Smooth muscle cell (in vitro differentiated cells): ENCODE data around the gene USP50. TPM values are rescaled to one million over a fixed set of nuclear protein-coding genes. Genes with fewer than 3 reads are reported as not detected.

Source experiments
- DNase-seq: peaks from one replicate; lab custom pipeline; 2025; ENCODE audit not compliant: unreplicated experiment; lab: John Stamatoyannopoulos, UW
- H2AFZ ChIP-seq: fragments of 200-600 bp; sonication (generic); 2 replicates; pipeline ENCODE4 v1.6.0; 2016; ENCODE audit warnings: antibody characterized with exemption, low read depth, mild to moderate bottlenecking
- H3F3A ChIP-seq: fragments of 200-600 bp; sonication (generic); 2 replicates; pipeline ENCODE4 v1.6.0; 2017; ENCODE audit warnings: antibody characterized with exemption, low read depth
- H3K27ac ChIP-seq: fragments of 200-600 bp; sonication (generic); 2 replicates; pipeline ENCODE4 v1.5.1; 2016; ENCODE audit warnings: low read depth, mild to moderate bottlenecking
- H3K27me3 ChIP-seq: fragments of 200-600 bp; sonication (generic); 2 replicates; pipeline ENCODE4 v1.6.1; 2016; ENCODE audit warnings: low read depth, mild to moderate bottlenecking
- H3K36me3 ChIP-seq: fragments of 200-600 bp; sonication (generic); 2 replicates; pipeline ENCODE4 v1.5.1; 2016; ENCODE audit warnings: low read depth
- H3K4me1 ChIP-seq: fragments of 200-600 bp; sonication (generic); 2 replicates; pipeline ENCODE4 v1.5.1; 2016; ENCODE audit warnings: low read depth
- H3K4me2 ChIP-seq: fragments of 200-600 bp; sonication (generic); 2 replicates; pipeline ENCODE4 v1.6.0; 2016; ENCODE audit warnings: mild to moderate bottlenecking
- H3K4me3 ChIP-seq: fragments of 200-600 bp; sonication (generic); 2 replicates; pipeline ENCODE4 v1.5.1; 2016; ENCODE audit warnings: mild to moderate bottlenecking
- H3K79me2 ChIP-seq: fragments of 200-600 bp; sonication (generic); 2 replicates; pipeline ENCODE4 v1.6.0; 2016; ENCODE audit warnings: low read depth, mild to moderate bottlenecking
- H3K9ac ChIP-seq: fragments of 200-600 bp; sonication (generic); 2 replicates; pipeline ENCODE4 v1.6.0; 2016; ENCODE audit warnings: low read depth
- H3K9me3 ChIP-seq: fragments of 200-600 bp; sonication (generic); replicated peaks from 2 replicates; pipeline ENCODE4 v1.5.1; 2016; ENCODE audit warnings: low read depth
- H4K20me1 ChIP-seq: fragments of 200-600 bp; sonication (generic); 2 replicates; pipeline ENCODE4 v1.6.0; 2016; ENCODE audit warnings: low read depth
- WGBS: methylation state at CpG from one replicate; pipeline ENCODE4 v1.1.7; 2016; ENCODE audit warnings: low lambda C conversion rate; 5-methylcytosine and 5-hydroxymethylcytosine counted together
- polyA plus RNA-seq: library from polyadenylated mRNA; unstranded; fragments of >200 nt; fragmentation: Nextera tagmentation; extraction: Ambion mirVana; gene quantifications from 2 replicates; pipeline ENCODE4 v1.2.1, GENCODE V29; 2016
- small RNA-seq: library from RNA; depleted of rRNA; stranded (forward); fragments of <200 nt; gene quantifications from one replicate; pipeline ENCODE3, GENCODE V24; 2014
- total RNA-seq: library from RNA; depleted of rRNA; stranded (reverse); fragments of >200 nt; gene quantifications from 2 replicates; pipeline ENCODE4 v1.2.3, GENCODE V29; 2014
- TF ChIP-seq, protein P1 (sequence below): fragments of 200-600 bp; sonication (generic); IDR thresholded peaks from 2 replicates; pipeline ENCODE4 v1.5.1; 2017; ENCODE audit warnings: borderline replicate concordance, mild to moderate bottlenecking, antibody characterized with exemption; ENCODE audit not compliant: insufficient read depth, poor library complexity, severe bottlenecking

Gene USP50
- total and polyA plus RNA-seq, 2 experiments from 2014 or later = not detected

DNA sequence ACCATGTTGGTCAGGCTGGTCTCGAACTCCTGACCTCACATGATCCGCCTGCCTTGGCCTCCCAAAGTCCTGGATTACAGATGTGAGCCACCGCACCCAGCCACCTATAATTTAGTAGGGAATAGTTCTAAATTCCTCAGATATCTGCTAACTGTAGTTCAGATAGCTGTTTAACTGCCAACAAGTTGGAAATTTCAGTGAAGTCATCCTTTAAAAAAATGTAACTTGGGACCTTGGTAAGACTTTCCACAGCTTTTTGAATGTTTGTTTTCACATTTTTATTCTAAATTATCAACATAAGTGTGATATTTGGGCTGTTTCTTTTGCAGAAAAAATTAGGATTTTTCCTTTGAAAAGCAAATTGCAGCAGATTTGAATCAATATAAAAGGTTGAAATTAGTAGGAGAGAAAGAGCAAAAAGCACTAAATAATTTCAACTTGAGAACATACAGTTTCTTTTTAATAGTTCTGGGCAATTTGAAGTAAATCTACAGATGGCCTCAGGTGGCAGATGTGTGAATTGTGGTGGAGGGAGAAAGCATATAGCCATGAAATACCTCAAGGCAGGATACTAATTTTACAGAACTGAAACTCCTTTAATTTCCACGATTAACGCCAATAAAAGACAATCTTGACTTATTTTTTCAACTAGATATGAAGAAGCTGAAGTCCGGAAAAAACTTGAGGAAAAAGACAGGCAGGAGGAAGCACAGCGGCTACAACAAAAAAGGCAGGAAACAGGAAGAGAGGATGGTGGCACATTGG is 87.9 kb downstream of the USP50 start:
- Histone ChIP-seq H3K79me2 (no peaks in the 10 kb centered on the region), H4K20me1 (peaks cover 9% of the 10 kb centered on the region), H3K9ac (no peak overlapping the region), H3K36me3 (peaks cover 12% of the 10 kb centered on the region), H3K4me2 (no peak overlapping the region), H3K4me1 (no peaks in the 10 kb centered on the region), H3K27me3 (no peaks in the 10 kb centered on the region), H3K9me3 (no peaks in the 10 kb centered on the region), H3K27ac (no peak overlapping the region), H3F3A (no peaks in the 10 kb centered on the region), H2AFZ (no peak overlapping the region), H3K4me3 (no peak overlapping the region)
- WGBS = 94% methylated on average over 7 of the region's 7 CpGs
- TF ChIP-seq, protein P1, sequence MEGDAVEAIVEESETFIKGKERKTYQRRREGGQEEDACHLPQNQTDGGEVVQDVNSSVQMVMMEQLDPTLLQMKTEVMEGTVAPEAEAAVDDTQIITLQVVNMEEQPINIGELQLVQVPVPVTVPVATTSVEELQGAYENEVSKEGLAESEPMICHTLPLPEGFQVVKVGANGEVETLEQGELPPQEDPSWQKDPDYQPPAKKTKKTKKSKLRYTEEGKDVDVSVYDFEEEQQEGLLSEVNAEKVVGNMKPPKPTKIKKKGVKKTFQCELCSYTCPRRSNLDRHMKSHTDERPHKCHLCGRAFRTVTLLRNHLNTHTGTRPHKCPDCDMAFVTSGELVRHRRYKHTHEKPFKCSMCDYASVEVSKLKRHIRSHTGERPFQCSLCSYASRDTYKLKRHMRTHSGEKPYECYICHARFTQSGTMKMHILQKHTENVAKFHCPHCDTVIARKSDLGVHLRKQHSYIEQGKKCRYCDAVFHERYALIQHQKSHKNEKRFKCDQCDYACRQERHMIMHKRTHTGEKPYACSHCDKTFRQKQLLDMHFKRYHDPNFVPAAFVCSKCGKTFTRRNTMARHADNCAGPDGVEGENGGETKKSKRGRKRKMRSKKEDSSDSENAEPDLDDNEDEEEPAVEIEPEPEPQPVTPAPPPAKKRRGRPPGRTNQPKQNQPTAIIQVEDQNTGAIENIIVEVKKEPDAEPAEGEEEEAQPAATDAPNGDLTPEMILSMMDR = no peak
- DNase-seq = no peak

DNA sequence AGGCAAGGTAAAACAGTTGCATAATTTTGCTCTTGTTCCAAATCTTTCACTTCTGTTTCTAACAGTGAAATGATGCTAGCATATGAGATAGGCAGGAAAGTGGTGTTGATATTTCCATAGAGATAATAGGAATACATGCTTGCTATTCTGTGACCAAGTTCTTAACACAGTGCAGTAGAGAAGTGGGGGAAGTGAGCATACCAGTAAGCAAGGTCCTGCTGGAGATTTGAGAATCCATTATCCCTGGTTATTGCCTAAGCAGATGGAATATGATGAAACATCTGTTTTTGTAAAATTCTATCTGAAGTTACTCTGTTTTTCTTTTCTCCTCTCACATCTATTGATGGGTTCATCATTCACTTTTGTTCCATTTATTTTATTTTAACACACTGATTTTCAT is 93.5 kb downstream of the USP50 start:
- Histone ChIP-seq H3F3A (no peaks in the 10 kb centered on the region), H3K9ac (no peak overlapping the region), H4K20me1 (peaks cover 28% of the 10 kb centered on the region), H3K79me2 (peaks cover 9% of the 10 kb centered on the region), H3K9me3 (no peaks in the 10 kb centered on the region), H3K27ac (no peak overlapping the region), H3K4me3 (no peak overlapping the region), H3K27me3 (no peaks in the 10 kb centered on the region), H3K4me1 (no peaks in the 10 kb centered on the region), H2AFZ (no peak overlapping the region), H3K36me3 (peaks cover 6% of the 10 kb centered on the region), H3K4me2 (no peak overlapping the region)
- TF ChIP-seq, protein P1 = no peak
- no peak for DNase-seq

Small RNAs within 50 kb of the gene (small RNA-seq; reads per million reads assigned to genes)
- 0.11 reads per million for gene RNA5SP395

Other genes with a start within 250 kb of the USP50 start
- 49.3 and 49.7 TPM in 2 replicates for gene GABPB1, start 191.5 kb downstream of the USP50 start, total RNA-seq
- gene GABPB1, start 191.5 kb downstream of the USP50 start, polyA plus RNA-seq = 21.6 and 24.1 TPM in 2 replicates
- gene USP8, start 122.3 kb downstream of the USP50 start, total RNA-seq = 50.4 and 69.9 TPM in 2 replicates
- gene USP8, start 122.3 kb downstream of the USP50 start, polyA plus RNA-seq = 38.3 and 46.0 TPM in 2 replicates
- 28.2 and 32.8 TPM in 2 replicates for gene TRPM7, start 140.1 kb upstream of the USP50 start, total RNA-seq
- 5.6 and 6.3 TPM in 2 replicates for gene TRPM7, start 140.1 kb upstream of the USP50 start, polyA plus RNA-seq
- gene SPPL2A, start 219.0 kb upstream of the USP50 start, total RNA-seq = 149 and 265 TPM in 2 replicates
- 62.2 and 74.2 TPM in 2 replicates for gene SPPL2A, start 219.0 kb upstream of the USP50 start, polyA plus RNA-seq